GM18498 (cell line): ENCODE results near the gene CDH15.
"Not testable (repeated sequence)": the region's sequence is repeated elsewhere in the genome, so short reads cannot be mapped to it uniquely, and the experiment has no call there.

Experiments
- ATAC-seq: cut with Tn5 transposase; IDR thresholded peaks from one replicate; pipeline ENCODE4 v1.9.1; 2021; ENCODE audit warnings: mild to moderate bottlenecking, moderate library complexity; ENCODE audit not compliant: unreplicated experiment

Gene CDH15

GRCh38 chr16:89185887-89186592, 14.5 kb downstream of the CDH15 start:
- ATAC-seq = not testable (repeated sequence)

GRCh38 chr16:89186593-89187031, 15.1 kb downstream of the CDH15 start:
- not testable (repeated sequence) for ATAC-seq

DNA sequence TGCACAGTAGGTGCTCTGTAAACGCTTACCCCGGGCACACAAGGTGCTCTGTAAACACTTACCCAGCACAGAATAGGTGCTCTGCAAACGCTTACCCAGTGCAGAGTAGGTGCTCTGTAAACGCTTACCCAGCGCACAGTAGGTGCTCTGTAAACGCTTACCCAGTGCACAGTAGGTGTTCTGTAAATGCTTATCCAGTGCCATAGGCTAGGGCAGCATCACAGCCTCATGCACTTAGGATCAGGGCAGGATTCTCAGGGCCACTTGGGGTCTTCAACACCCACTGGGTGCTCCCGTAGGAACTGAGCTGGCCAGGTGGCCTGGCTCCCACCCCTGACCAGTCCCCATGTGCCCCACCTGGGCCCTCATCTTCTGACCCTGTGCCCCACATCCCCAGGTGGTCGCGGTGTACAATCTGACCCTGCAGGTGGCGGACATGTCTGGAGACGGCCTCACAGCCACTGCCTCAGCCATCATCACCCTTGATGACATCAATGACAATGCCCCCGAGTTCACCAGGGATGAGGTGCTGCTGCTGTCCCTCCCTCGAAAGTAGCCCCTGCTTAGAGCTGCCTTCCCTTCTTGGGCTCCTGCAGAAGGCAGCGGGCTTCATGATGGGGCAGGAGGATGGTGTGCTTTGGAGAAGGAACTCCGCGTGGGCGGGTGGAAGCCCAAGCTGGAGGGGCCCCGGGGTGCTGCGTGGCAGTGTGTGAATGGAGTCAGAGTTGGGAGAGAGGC, 15.7 kb downstream of the CDH15 start:
- ATAC-seq = no peak

GRCh38 chr16:89187770-89188392, 16.3 kb downstream of the CDH15 start:
- no peak for ATAC-seq

GRCh38 chr16:89188471-89189357, 17.2 kb downstream of the CDH15 start:
- not testable (repeated sequence) for ATAC-seq

DNA sequence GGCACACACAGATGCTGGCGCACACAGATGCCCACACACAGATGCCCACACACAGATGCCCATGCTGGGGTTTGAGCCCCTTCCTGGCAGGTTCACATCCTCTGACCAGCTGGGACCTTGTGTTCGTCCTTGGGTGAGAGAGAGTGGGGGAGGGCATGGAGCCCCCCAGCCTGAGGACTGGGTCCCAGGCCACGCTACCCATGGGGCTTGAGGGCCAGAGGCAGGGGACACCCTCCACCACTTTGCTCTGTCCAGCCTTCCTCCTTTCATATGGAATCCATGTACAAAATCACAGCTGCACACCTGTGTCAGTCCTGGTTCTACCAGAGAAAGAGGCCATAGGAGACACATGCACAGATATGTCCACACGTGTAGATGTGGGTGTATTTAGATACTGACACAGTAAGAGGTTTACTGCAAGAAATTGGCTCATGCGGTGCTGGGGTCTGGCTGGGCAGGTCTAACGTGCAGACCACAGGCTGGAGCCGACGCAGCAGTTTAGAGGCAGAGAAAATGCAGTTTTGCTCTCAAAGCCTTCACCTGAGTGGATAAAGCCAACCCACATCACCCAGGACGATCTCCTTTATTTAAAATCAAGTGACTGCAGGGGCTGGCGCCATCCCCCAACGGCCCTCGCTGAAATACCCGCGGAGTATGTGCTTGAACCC, 17.9 kb downstream of the CDH15 start:
- no peak for ATAC-seq

DNA sequence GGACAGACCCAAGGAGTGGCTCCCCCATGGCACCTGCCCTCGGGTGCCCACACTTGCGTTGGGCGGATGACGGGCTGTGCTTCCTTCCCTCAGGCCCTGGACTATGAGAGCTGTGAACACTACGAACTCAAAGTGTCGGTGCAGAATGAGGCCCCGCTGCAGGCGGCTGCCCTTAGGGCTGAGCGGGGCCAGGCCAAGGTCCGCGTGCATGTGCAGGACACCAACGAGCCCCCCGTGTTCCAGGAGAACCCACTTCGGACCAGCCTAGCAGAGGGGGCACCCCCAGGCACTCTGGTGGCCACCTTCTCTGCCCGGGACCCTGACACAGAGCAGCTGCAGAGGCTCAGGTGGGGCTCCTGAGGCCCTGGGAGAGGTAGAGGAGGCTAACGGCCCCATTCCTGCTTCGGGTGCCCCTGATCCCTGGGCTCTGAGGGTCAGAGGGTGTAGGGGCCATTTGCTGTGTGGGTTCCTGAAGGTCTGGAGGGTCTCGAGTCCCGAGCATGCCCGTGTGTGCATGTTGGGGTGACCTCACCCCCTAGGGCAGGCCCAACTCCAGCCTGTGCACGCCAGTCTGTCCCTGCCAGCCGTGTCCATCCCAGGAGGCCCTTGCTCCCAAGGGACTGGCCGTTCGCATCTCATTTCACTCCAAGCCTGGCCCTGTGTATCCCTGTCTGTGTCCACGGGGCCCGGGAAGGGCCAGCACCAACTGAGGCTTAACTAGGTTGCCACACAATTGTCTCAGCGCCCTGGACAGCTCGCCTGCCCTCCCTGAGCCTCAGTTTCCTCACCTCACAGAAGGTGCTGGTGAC, 18.8 kb downstream of the CDH15 start:
- ATAC-seq = no peak

DNA sequence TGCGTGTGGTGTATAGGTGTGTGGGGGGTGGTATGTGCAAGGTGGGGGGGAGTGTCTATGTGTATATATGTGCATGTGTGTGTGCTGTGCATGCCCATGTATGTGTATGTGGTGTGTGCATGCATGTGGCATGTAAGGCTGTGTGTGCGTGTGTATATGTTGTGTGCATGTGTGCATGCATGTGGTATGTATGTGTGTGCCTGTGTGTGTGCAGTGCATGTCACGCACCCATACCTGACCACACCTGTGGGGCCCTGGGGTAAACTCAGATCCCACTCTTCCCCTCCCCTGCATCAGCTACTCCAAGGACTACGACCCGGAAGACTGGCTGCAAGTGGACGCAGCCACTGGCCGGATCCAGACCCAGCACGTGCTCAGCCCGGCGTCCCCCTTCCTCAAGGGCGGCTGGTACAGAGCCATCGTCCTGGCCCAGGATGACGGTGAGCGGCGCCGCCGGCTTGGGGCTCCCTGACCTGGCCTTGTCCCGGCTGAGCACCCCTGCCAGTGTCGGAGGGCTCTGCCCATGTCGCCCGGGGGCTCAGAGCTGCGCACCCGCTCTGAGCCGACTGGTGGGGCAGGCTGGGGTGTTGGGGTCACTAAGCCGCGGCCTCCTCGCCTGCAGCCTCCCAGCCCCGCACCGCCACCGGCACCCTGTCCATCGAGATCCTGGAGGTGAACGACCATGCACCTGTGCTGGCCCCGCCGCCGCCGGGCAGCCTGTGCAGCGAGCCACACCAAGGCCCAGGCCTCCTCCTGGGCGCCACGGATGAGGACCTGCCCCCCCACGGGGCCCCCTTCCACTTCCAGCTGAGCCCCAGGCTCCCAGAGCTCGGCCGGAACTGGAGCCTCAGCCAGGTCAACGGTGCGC, 19.7 kb downstream of the CDH15 start:
- no peak for ATAC-seq

DNA sequence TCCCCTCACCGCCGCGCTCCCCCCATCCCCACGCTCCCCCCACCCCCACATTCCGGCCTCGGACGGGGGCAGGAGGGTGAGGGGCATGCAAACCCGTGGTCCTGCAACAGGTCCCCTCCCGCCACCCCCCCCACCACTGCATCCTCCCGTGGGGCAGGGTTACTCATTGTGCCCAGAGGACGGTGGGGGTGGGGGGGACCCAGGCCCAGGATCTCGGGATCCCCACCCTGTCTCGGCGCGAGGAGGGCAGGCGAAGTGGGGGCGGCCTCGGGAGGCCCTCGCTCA, 20.3 kb downstream of the CDH15 start:
- no peak for ATAC-seq

DNA sequence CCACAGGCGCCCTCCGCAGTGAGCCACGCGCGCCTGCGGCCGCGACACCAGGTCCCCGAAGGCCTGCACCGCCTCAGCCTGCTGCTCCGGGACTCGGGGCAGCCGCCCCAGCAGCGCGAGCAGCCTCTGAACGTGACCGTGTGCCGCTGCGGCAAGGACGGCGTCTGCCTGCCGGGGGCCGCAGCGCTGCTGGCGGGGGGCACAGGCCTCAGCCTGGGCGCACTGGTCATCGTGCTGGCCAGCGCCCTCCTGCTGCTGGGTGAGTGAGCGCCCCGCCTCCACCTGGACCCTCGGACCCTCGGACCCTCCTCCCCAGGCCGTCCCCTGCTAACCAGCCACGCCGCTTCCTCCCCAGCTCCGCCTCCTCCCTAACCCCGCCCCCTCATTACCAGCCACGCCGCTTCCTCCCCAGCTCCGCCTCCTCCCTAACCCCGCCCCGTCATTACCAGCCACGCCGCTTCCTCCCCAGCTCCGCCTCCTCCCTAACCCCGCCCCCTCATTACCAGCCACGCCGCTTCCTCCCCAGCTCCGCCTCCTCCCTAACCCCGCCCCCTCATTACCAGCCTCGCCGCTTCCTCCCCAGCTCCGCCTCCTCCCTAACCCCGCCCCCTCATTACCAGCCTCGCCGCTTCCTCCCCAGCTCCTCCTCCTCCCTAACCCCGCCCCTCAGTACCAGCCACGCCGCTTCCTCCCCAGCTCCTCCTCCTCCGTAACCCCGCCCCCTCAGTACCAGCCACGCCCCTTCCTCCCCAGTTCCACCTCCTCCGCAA, 20.8 kb downstream of the CDH15 start:
- ATAC-seq = peak; percentile 40

DNA sequence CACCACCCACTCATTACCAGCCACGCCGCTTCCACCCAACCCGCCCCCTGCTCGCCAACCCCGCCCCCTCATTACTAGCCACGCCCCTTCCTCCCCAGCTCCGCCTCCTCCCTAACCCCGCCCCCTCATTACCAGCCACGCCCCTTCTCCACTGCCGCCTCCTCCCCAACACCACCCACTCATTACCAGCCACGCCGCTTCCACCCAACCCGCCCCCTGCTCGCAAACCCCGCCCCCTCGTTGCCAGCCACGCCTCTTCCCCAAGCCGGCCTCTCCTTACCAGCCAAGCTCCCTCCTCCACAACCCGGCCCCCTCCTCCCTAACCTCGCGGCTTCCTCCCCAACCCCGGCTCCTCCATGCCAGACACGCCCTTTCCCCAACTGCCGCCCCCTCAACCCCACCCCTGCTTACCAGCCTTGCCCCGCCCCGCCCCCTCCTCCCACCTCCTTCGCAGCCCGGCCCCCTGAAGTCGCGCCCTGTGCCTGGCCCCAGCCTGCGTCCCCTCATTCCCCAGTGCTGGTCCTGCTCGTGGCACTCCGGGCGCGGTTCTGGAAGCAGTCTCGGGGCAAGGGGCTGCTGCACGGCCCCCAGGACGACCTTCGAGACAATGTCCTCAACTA, 21.5 kb downstream of the CDH15 start:
- ATAC-seq = no peak

DNA sequence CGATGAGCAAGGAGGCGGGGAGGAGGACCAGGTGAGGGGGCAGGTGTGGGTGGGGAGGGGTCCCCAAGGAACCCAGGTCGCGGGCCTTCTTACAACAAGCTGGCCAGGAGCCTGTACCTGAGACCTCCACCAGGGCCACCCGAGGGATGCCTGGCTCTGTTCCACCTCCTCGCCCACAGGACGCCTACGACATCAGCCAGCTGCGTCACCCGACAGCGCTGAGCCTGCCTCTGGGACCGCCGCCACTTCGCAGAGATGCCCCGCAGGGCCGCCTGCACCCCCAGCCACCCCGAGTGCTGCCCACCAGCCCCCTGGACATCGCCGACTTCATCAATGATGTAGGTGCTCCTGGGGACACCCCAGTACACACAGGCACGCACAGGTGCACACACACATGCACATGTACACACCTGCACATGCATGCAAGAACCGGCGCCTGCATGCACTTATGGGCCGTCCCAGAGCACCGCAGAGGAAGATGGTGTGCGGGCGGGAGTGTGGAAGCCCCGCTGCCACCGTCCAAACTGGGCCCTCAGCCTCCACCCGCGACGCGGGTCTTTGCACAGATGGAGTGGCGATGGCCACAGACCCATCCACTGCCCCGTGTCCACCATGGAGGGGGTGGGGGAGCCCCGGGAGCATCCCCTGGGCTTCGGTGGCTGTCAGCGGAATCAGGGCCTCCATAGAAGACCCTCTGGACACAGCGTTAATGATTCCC, 22.2 kb downstream of the CDH15 start:
- no peak for ATAC-seq

GRCh38 chr16:89194340-89195311, 23.1 kb downstream of the CDH15 start:
- ATAC-seq = no peak

DNA sequence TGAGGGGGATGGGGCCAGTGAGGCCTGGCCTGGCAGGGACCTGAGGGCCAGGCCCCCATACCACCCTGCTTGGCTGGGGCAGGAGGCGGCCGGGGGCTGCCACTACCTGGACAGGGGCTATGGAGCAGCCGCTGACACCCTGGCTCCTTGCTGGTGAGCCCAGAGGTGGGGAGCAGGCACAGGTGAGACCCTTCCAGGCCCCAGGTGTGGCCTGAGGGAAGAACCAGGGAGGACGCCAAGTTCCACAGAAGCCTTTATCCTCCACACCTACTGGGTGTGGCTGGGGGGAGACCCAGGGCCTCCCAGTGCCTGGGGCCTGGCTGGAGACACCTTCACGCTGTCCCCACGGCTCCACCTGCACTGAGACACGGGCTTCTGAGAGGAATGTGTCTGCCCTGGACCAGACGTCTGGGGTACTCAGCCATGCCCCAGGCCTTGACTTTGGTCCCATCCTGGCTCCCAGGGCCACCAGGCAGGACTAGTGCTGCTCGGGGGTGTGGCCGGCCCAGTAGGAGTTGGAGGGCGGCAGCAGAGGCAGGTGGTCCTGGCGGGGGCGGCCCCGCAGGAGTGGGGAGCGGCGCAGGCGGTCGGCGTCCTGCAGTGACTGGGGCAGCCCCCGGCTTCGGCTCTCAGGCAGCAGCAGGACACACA, 24.1 kb downstream of the CDH15 start:
- no peak for ATAC-seq

- no peak for ATAC-seq
Measured at GRCh38 chr16:89197033-89197632, 25.6 kb downstream of the CDH15 start.
